GM12878 (cell line): Measurements from ENCODE around the gene ATXN3. TPM values are rescaled to one million over a fixed set of nuclear protein-coding genes. Genes with fewer than 3 reads are reported as not detected.

Experiments used
- ATAC-seq: fragments of 200-7000 bp; cut with Tn5 transposase; 3 replicates; pipeline ENCODE4 v1.9.1; 2020; ENCODE audit warnings: mild to moderate bottlenecking, moderate library complexity
- BruUV-seq: library from RNA; stranded (reverse); fragments of 400-500 nt; replicated peaks from 2 replicates; lab custom pipeline; 2021; lab: Mats Ljungman, UMichigan
- CTCF ChIA-PET: fragments of 300-600 bp; sonication (Branson Sonifier 250); formaldehyde crosslinking; extraction: SDS; loops from one replicate; lab custom pipeline; 2021; ENCODE audit warnings: inconsistent platforms; lab: Yijun Ruan, JAX
- POLR2A ChIA-PET: fragments of 350-600 bp; formaldehyde crosslinking; extraction: SDS; loops from one replicate; lab custom pipeline; 2021; ENCODE audit warnings: inconsistent platforms; lab: Charles Lee
- RAD21 ChIA-PET: fragments of 300-600 bp; sonication (Branson Sonifier 250); formaldehyde crosslinking; loops from one replicate; lab custom pipeline; 2023; ENCODE audit warnings: antibody characterized with exemption; ENCODE audit not compliant: unreplicated experiment; lab: Charles Lee
- SMC1A ChIA-PET: fragments of 300-600 bp; sonication (Branson Sonifier 250); formaldehyde crosslinking; loops from one replicate; lab custom pipeline; 2023; ENCODE audit not compliant: unreplicated experiment, uncharacterized antibody; lab: Charles Lee
- DNase-seq: peaks from one replicate; pipeline ENCODE4 v3.0.0-alpha.2; 2011; ENCODE audit warnings: low read depth, low spot score
- FAIRE-seq: peaks from 3 replicates; lab custom pipeline; 2011; peaks lifted over from hg19 to GRCh38; lab: Jason Lieb, UNC
- H2AFZ ChIP-seq: 2 replicates; pipeline ENCODE4 v1.6.0; 2011; ENCODE audit warnings: low read depth, low read length, control low read depth; ENCODE audit not compliant: control insufficient read depth
- H3K27ac ChIP-seq: 2 replicates; pipeline ENCODE4 v1.5.1; 2011; ENCODE audit warnings: control low read depth; ENCODE audit not compliant: control insufficient read depth, insufficient read depth
- H3K27me3 ChIP-seq, 2 experiments: replicated peaks in 1 of 2; 2 replicates each; pipeline versions ENCODE4 v1.6.0 to v1.6.1; 2011; ENCODE audit warnings: low read length in 1 of 2; ENCODE audit not compliant: control insufficient read depth in 2 of 2, insufficient read depth in 2 of 2
- H3K36me3 ChIP-seq, 2 experiments: 2 replicates each; pipeline ENCODE4 v1.5.1; 2011; ENCODE audit warnings: low read length in 1 of 2; ENCODE audit not compliant: control insufficient read depth in 2 of 2, insufficient read depth in 2 of 2
- H3K4me1 ChIP-seq: 2 replicates; pipeline ENCODE4 v1.6.1; 2011; ENCODE audit warnings: mild to moderate bottlenecking, low read length, moderate library complexity, mixed read lengths; ENCODE audit not compliant: control insufficient read depth, insufficient read depth
- H3K4me2 ChIP-seq: 2 replicates; pipeline ENCODE4 v1.6.0; 2011; ENCODE audit warnings: control low read depth; ENCODE audit not compliant: control insufficient read depth, insufficient read depth
- H3K4me3 ChIP-seq: fragments of 200-600 bp; sonication (generic); 2 replicates; pipeline ENCODE4 v1.5.1; 2016
- H3K79me2 ChIP-seq: 2 replicates; pipeline ENCODE4 v1.6.0; 2011; ENCODE audit warnings: low read length; ENCODE audit not compliant: control insufficient read depth, insufficient read depth
- H3K9ac ChIP-seq: 2 replicates; pipeline ENCODE4 v1.8.0; 2011; ENCODE audit warnings: low read length, control low read depth, mixed read lengths; ENCODE audit not compliant: control insufficient read depth, insufficient read depth
- H3K9me3 ChIP-seq: replicated peaks from 3 replicates; pipeline ENCODE4 v1.5.1; 2011; ENCODE audit warnings: mild to moderate bottlenecking, low read length; ENCODE audit not compliant: control insufficient read depth, insufficient read depth
- H4K20me1 ChIP-seq: 2 replicates; pipeline ENCODE4 v1.6.0; 2011; ENCODE audit not compliant: control insufficient read depth, insufficient read depth
- CHD4 ChIP-seq: fragments of 200-600 bp; sonication (generic); IDR thresholded peaks from 2 replicates; pipeline ENCODE4 v1.6.1; 2016; ENCODE audit warnings: mild to moderate bottlenecking
- PAX8 ChIP-seq: fragments of 450-650 bp; IDR thresholded peaks from 2 replicates; pipeline ENCODE4 v1.6.1; 2017; ENCODE audit warnings: mild to moderate bottlenecking, moderate library complexity
- STAT1 ChIP-seq: fragments of 450-650 bp; conservative IDR thresholded peaks from 2 replicates; pipeline ENCODE4 v1.6.1; 2014; ENCODE audit warnings: antibody characterized with exemption, mild to moderate bottlenecking
- TAF1 ChIP-seq: IDR thresholded peaks from 2 replicates; pipeline ENCODE4 v1.6.1; 2011; ENCODE audit warnings: mild to moderate bottlenecking, low read depth, low read length, borderline replicate concordance
- WGBS: methylation state at CpG from one replicate; pipeline ENCODE4 v1.1.6; 2016; ENCODE audit warnings: low lambda C conversion rate; ENCODE audit not compliant: insufficient replicate concordance, insufficient coverage; ENCODE audit errors: missing lambda C conversion rate; 5-methylcytosine and 5-hydroxymethylcytosine counted together
- in situ Hi-C: fragments of 300-500 bp; cut with MboI; formaldehyde crosslinking; loops from 9 replicates; pipeline ENCODE4 v1.14.3; 2018; ENCODE audit warnings: mixed read lengths
- intact Hi-C: fragments of 100-400 bp; cut with micrococcal nuclease; formaldehyde crosslinking; loops from one replicate; pipeline ENCODE4 v1.14.2; 2022; ENCODE audit not compliant: unreplicated experiment
- polyA plus RNA-seq, 11 experiments: library from polyadenylated mRNA; depleted of rRNA in 4 of 11; unstranded in 6 of 11; stranded (reverse) in 5 of 11; fragments of >200 nt; fragmentation: Nextera tagmentation in 4 of 11; fragmentation: Illumina TruSeq in 1 of 11; extraction: Ambion mirVana in 4 of 11; extraction: Trizol in 1 of 11; gene quantifications; 1 replicate in 1 of 11; 2 replicates in 10 of 11; pipeline versions ENCODE4 v1.2.1 to v1.2.3, GENCODE V29; 2011 to 2016; ENCODE audit warnings: inconsistent platforms in 2 of 11, missing spikeins in 2 of 11, low read depth in 1 of 11
- total RNA-seq, 4 experiments: library from RNA; depleted of rRNA in 3 of 4; stranded (reverse); fragments of >200 nt in 3 of 4; fragmentation: Illumina TruSeq in 1 of 4; extraction: Trizol in 1 of 4; gene quantifications; 2 replicates each; pipeline versions ENCODE4 v1.2.1 to v1.2.3, GENCODE V29; 2013 to 2021
- TF ChIP-seq, protein P1 (sequence below): IDR thresholded peaks from 2 replicates; pipeline ENCODE4 v1.6.1; 2011; ENCODE audit warnings: borderline replicate concordance, low read depth, mild to moderate bottlenecking, moderate library complexity, mixed read lengths, low read length; ENCODE audit not compliant: insufficient read depth; ENCODE audit errors: extremely low read length
- TF ChIP-seq, protein P2 (sequence below): fragments of 450-650 bp; IDR thresholded peaks from 2 replicates; pipeline ENCODE4 v1.6.1; 2017; ENCODE audit warnings: low read depth, mild to moderate bottlenecking, moderate library complexity

Gene ATXN3
- total and polyA plus RNA-seq, 10 of the 15 experiments (the other 5 are each of a cell fraction or from before 2014, with no cell fraction given): 15.1 to 27.3 (median 19.2) TPM

DNA sequence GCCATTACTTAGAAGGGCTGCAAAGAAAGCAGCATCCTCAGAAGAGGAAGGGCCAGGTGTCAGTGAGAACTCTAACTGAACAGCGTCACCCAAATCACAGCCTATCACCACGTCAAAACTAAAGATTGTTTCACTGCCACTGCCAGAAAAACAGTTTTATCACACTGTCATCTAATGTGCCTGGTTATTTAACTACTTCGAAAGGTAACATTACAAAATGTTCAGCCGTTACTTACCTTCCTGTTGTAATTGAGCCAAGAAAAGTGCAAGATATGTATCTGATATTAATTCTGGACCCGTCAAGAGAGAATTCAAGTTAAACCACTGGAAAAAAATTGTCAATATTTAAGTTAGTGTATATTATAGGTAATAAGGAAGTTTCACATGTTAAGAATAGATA is 17.9 kb downstream of the ATXN3 start:
- Histone ChIP-seq H3K79me2 (no peaks in the 10 kb centered on the region), H2AFZ (no peak overlapping the region), H3K4me3 (no peak overlapping the region), H3K27ac (no peak overlapping the region), H3K9ac (no peak overlapping the region), H3K4me2 (no peak overlapping the region), H3K36me3 (peaks cover 0 to 9% of the 10 kb centered on the region in 2 experiments; a peak in 2 of 4 replicates), H3K27me3 (no peaks in the 10 kb centered on the region), H4K20me1 (no peaks in the 10 kb centered on the region), H3K9me3 (no peaks in the 10 kb centered on the region), H3K4me1 (no peaks in the 10 kb centered on the region)
- ATAC-seq: no peak
- ChIA-PET CTCF (interaction anchor here (0.5 to 4.0 kb wide), 3 partner anchors 18 to 637 kb away, joined by 3 to 15 read pairs (median 4); partner anchors contain the start of gene ATXN3), RAD21 (no interaction called here), POLR2A (no interaction called here), SMC1A (interaction anchor here (0.7 kb wide), 1 partner anchor 83 kb away, joined by 6 read pairs; no protein-coding TSS in a partner anchor)
- no peak for FAIRE-seq
- WGBS: 100% methylated on average over 5 of the region's 5 CpGs
- intact Hi-C loops: no loop called here
- in situ Hi-C loops: no loop called here
- TF ChIP-seq CHD4: no peak
- no peak for TF ChIP-seq TAF1
- TF ChIP-seq PAX8: no peak
- TF ChIP-seq STAT1: no peak
- TF ChIP-seq, protein P1, sequence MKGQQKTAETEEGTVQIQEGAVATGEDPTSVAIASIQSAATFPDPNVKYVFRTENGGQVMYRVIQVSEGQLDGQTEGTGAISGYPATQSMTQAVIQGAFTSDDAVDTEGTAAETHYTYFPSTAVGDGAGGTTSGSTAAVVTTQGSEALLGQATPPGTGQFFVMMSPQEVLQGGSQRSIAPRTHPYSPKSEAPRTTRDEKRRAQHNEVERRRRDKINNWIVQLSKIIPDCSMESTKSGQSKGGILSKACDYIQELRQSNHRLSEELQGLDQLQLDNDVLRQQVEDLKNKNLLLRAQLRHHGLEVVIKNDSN: no peak
- TF ChIP-seq, protein P2, sequence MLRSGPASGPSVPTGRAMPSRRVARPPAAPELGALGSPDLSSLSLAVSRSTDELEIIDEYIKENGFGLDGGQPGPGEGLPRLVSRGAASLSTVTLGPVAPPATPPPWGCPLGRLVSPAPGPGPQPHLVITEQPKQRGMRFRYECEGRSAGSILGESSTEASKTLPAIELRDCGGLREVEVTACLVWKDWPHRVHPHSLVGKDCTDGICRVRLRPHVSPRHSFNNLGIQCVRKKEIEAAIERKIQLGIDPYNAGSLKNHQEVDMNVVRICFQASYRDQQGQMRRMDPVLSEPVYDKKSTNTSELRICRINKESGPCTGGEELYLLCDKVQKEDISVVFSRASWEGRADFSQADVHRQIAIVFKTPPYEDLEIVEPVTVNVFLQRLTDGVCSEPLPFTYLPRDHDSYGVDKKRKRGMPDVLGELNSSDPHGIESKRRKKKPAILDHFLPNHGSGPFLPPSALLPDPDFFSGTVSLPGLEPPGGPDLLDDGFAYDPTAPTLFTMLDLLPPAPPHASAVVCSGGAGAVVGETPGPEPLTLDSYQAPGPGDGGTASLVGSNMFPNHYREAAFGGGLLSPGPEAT: no peak
- no peak for DNase-seq
- no TSS peak for BruUV-seq
